NOMO-1 treated with dmso at 0.1 percent for 144 hours (cell line): ENCODE data around the gene CNNM4.
"Not testable (repeated sequence)": the region's sequence is repeated elsewhere in the genome, so short reads cannot be mapped to it uniquely, and the experiment has no call there.

ENCODE experiments used
- DNase-seq: peaks from one replicate; lab custom pipeline; 2025; ENCODE audit not compliant: unreplicated experiment; lab: John Stamatoyannopoulos, UW

The CNNM4 gene

GRCh38 chr2:96792772-96793749 is 32.4 kb downstream of the CNNM4 start:
- DNase-seq = no peak

DNA sequence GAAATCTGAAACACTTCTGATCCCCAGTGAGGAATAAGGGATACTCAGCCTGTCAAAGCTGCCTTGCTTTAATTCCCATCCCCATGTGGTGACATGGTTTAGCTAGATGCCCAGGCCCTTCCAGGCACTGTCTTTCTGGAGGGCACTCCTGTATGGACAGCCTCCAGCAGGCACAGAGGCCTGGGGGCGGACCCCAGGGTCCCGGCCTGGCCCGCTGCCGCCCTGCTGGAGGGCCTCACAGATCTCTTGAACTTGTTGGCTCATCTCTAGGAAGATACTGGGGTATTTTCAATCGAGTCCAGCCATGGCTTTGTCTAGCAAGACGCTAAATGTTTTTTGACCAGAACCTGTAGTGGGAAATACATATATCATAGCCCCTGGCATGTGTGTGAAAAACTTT is 34.4 kb downstream of the CNNM4 start:
- DNase-seq = no peak

DNA sequence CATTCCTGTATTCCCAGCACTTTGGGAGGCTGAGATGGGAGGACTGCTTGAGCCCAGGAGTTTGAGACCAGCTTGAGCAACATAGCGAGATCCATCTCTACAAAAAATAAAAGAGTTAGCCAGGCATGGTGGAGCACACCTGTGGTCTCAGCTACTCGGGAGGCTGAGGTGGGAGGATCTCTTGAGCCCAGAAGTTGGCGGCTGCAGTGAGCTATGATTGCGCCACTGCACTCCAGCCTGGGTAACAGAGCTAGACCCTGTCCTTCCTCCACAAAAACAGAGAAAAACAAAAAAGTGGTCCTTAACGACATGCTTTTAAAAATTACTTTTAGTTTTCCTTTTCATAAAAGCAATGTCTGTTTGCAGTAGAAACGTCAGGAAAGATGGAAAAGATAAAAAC is 35.8 kb downstream of the CNNM4 start:
- not testable (repeated sequence) for DNase-seq

DNA sequence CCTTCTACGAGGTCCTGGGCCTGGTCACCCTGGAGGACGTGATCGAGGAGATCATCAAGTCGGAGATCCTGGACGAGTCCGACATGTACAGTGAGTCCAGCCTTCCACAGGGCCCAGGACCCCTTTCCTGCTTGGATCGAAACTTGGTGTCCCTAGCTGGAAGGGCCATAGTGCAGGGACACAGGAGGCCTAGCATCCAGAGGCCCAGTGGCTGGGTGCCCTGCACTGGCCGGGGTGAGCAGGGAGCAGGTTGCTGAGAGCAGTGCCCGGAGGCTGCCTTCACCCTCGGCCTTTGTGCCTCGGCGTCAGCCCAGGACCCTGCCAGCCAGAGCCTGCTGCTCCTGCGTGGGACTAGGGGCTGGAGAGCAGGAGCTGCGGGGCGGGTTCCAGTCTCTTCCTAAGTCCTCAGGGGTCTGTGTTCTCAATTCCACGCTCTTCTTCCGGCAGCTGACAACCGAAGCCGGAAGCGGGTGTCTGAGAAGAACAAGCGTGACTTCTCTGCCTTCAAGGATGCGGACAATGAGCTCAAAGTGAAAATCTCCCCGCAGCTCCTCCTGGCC is 36.4 kb downstream of the CNNM4 start:
- no peak for DNase-seq

GRCh38 chr2:96798733-96799622 is 38.3 kb downstream of the CNNM4 start:
- DNase-seq = no peak

- DNase-seq = no peak
These were observed 38.9 kb downstream of the CNNM4 start for GRCh38 chr2:96799623-96799935.

GRCh38 chr2:96800061-96801004 is 39.6 kb downstream of the CNNM4 start:
- no peak for DNase-seq

- DNase-seq = no peak
These were observed 40.5 kb downstream of the CNNM4 start for GRCh38 chr2:96801005-96801785.

DNA sequence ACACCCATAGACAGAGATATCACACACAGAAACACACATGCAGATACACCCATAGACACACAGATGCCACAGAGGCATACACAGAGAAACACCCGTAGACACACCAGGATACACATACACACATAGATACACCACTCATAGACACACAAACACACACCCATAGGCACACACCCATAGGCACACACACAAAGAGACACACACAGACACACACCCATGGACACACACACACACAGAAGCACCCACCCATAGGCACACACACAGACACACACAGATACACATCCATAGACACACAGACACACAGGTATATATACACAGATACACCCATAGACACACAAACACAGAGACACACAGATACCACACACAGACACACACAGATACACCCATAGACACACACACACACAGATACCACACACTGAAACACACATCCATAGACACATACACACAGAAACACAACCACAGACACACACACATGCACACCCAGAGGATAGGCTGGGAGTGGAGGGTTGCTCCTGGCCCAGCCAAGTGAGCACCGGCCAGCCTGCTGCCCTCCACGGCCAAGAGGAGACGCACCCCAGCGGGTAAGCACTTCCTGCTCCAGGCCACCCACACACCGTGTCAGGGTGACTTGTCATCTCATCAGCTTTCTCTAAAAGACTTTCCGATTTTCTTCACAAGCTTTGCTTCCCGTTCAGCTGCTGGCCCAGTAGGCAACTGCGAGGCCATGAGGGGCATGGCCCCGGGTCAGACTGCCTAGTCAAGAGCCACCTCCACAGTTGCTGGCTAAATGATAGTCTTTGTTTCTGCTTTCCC is 41.3 kb downstream of the CNNM4 start:
- no peak for DNase-seq

- DNase-seq = no peak
These were observed 42.0 kb downstream of the CNNM4 start for GRCh38 chr2:96802721-96803120.

GRCh38 chr2:96804986-96805385 is 44.3 kb downstream of the CNNM4 start:
- no peak for DNase-seq

DNA sequence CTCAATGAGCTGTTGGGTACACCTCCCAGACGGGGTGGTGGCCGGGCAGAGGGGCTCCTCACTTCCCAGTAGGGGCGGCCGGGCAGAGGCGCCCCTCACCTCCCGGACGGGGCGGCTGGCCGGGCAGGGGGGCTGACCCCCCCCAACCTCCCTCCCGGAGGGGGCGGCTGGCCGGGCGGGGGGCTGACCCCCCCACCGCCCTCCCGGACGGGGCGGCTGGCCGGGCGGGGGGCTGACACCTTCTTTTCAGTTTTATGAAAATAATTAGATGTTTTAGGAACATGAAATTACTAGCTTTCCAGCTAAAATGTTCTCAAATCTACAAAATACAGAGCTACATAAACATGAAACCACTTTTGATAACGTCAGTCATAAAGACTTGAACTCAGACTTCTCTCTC is 45.2 kb downstream of the CNNM4 start:
- not testable (repeated sequence) for DNase-seq

- DNase-seq = no peak
These were observed 45.9 kb downstream of the CNNM4 start for GRCh38 chr2:96806468-96807126.

DNA sequence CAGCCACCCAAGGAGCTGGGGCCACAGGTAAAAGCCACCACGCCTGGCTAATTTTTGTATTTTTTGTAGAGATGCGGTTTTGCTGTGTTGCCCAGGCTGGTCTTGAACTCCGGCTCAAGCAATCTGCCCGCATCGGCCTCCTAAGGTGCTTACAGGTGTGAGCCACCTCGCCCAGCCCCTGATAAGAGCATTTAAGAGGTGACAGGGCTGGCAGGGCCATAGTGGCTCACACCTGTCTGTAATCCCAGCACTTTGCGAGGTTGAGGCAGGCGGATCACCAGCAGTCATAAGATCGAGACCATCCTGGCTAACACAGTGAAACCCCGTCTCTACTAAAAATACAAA is 46.4 kb downstream of the CNNM4 start:
- no peak for DNase-seq

DNA sequence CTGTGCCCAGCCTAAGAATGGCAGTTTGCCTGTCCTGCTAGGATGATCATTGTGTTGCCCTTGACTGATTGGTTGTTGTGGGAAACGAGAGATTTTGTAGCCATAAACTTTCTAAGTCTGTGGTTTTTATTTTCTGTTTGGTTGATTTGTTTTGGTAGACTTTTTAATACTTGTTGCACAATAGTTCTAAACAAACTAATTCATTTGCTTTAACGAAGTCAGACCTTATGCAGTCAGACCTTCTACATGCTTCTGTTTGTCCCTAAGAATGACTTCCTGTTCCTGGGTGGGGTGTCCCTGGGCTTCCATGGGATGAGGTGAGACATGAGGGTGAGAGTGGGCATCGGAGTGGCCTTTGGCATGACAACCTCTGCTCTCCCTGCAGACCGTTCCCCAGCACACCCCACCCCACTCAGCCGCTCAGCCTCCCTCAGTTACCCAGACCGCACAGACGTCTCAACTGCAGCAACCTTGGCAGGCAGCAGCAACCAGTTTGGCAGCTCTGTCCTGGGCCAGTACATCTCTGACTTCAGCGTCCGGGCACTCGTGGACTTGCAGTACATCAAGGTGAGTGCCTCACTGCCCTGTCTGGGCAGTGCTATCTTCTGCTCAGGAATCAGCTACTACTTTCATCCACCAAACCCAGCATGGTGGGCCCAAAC is 47.6 kb downstream of the CNNM4 start:
- no peak for DNase-seq

GRCh38 chr2:96809216-96809882 is 48.6 kb downstream of the CNNM4 start:
- DNase-seq = no peak

DNA sequence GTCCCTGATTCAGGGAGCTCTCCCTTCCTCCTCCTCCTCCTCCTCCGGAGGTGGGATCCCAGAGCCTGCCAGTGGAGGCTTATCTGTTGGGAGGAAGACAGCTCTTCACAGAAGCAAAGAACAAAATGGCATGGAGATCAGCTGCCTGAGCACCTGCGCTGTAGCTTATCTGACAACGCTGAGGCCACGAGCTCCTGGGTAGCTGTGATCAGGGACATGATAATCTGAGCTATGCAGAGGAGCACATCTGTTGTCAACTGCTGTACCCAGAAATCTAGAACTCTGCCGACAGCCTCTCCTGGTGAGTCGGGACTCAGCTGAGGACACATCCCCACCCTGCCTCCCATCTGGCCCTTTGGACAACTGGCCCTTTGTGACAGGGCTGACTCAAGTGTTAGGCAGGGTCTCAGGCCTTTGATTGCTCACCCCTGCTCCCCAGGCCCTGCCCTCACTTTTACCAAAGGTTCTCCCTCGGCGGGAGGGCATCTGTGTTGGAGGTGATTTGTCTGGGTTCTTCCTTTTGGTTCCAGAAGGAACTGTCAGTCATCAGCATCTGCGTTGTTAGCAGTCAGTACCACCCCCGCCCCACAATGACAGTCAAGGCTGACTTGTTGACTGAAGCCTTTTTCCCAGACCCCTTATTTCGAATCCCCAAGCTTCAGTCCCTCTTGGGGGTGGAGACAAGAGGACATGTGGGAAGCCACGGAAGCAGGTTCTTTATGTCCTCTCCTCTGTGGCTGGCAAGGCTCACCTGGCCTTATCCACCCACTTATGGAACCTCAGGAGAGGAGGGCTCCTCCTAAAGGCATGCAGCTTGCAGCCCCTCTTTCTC is 49.5 kb downstream of the CNNM4 start:
- no peak for DNase-seq
